Measurements from ENCODE around the gene C5orf58. TPM values are rescaled to one million over a fixed set of nuclear protein-coding genes. Genes with fewer than 3 reads are reported as not detected.

The C5orf58 gene
- total RNA-seq, 4 donors from 2014 or later = not detected

GRCh38 chr5:170252109-170252508 lies 19.3 kb downstream of the C5orf58 start:
- no peaks in the 10 kb centered on the region for H3K27me3 ChIP-seq
- no peak for TF ChIP-seq POLR2A (IDR thresholded peaks at IDR 0.05)
- TF ChIP-seq CTCF (IDR thresholded peaks at IDR 0.05) = no peak
- no peaks in the 10 kb centered on the region for H3K9me3 ChIP-seq
- peaks cover 0 to 4% (median 0%) of the 10 kb centered on the region in 4 donors for H3K4me1 ChIP-seq
- peaks cover 0 to 34% (median 0%) of the 10 kb centered on the region in 3 donors for H3K36me3 ChIP-seq
- no peak for DNase-seq
- no peak overlapping the region for H3K4me3 ChIP-seq
- no peak overlapping the region for H3K27ac ChIP-seq

GRCh38 chr5:170252720-170253350 lies 20.1 kb downstream of the C5orf58 start:
- TF ChIP-seq CTCF (IDR thresholded peaks at IDR 0.05) (no peak), POLR2A (IDR thresholded peaks at IDR 0.05) (no peak)
- H3K36me3 ChIP-seq = peaks cover 0 to 41% (median 0%) of the 10 kb centered on the region in 3 donors
- H3K27ac ChIP-seq = no peak overlapping the region

GRCh38 chr5:170254056-170254455 lies 21.3 kb downstream of the C5orf58 start:
- DNase-seq = peak in 2 of 3 donors; percentile 52 to 79
- Histone ChIP-seq H3K36me3 (peaks cover 0 to 42% (median 0%) of the 10 kb centered on the region in 3 donors), H3K4me1 (peaks cover 0 to 4% (median 0%) of the 10 kb centered on the region in 4 donors), H3K4me3 (no peak overlapping the region), H3K27ac (peak overlapping the region in 1 of 4 donors; percentile 42), H3K27me3 (no peaks in the 10 kb centered on the region), H3K9me3 (no peaks in the 10 kb centered on the region)
- no peak for TF ChIP-seq CTCF (IDR thresholded peaks at IDR 0.05)
- no peak for TF ChIP-seq POLR2A (IDR thresholded peaks at IDR 0.05)

More at GRCh38 chr5:170252720-170253350, 20.1 kb downstream of the C5orf58 start:
- Histone ChIP-seq H3K27me3 (no peaks in the 10 kb centered on the region), H3K4me3 (no peak overlapping the region), H3K9me3 (no peaks in the 10 kb centered on the region), H3K4me1 (peaks cover 0 to 4% (median 0%) of the 10 kb centered on the region in 4 donors)
- no peak for DNase-seq

- H3K27ac ChIP-seq = no peak overlapping the region
- no peak overlapping the region for H3K4me3 ChIP-seq
- no peak for DNase-seq
- H3K36me3 ChIP-seq = peaks cover 0 to 53% (median 0%) of the 10 kb centered on the region in 3 donors
- H3K9me3 ChIP-seq = no peaks in the 10 kb centered on the region
- no peak for TF ChIP-seq POLR2A (IDR thresholded peaks at IDR 0.05)
- no peak for TF ChIP-seq CTCF (IDR thresholded peaks at IDR 0.05)
- no peaks in the 10 kb centered on the region for H3K27me3 ChIP-seq
- H3K4me1 ChIP-seq = peaks cover 0 to 4% (median 0%) of the 10 kb centered on the region in 4 donors
These were observed 23.8 kb downstream of the C5orf58 start for GRCh38 chr5:170256571-170256970.

- Histone ChIP-seq H3K27me3 (no peaks in the 10 kb centered on the region), H3K27ac (no peak overlapping the region), H3K9me3 (no peaks in the 10 kb centered on the region), H3K4me3 (no peak overlapping the region), H3K4me1 (peaks cover 0 to 4% (median 0%) of the 10 kb centered on the region in 4 donors), H3K36me3 (peaks cover 0 to 47% (median 0%) of the 10 kb centered on the region in 3 donors)
- no peak for DNase-seq
- TF ChIP-seq CTCF (IDR thresholded peaks at IDR 0.05) (no peak), POLR2A (IDR thresholded peaks at IDR 0.05) (no peak)
These were observed 24.6 kb downstream of the C5orf58 start for GRCh38 chr5:170257370-170257769.
